Stimulated activated naive CD4-positive, alpha-beta T cell (primary cell): ENCODE results near the gene CCDC154.

ENCODE experiments used
- DNase-seq, 6 experiments: peaks; one replicate each; lab custom pipeline; 2025; lab: John Stamatoyannopoulos, UW

CCDC154 gene

GRCh38 chr16:1437606-1438005 lies 6.8 kb downstream of the CCDC154 start:
- no peak for DNase-seq

GRCh38 chr16:1436731-1437355 lies 7.5 kb downstream of the CCDC154 start:
- no peak for DNase-seq

GRCh38 chr16:1435921-1436697 lies 8.2 kb downstream of the CCDC154 start:
- no peak for DNase-seq

- DNase-seq = no peak
These were observed 9.4 kb downstream of the CCDC154 start for GRCh38 chr16:1434644-1435592.

- DNase-seq = no peak
These were observed 10.6 kb downstream of the CCDC154 start for GRCh38 chr16:1433756-1434155.

- DNase-seq = no peak
These were observed 11.1 kb downstream of the CCDC154 start for GRCh38 chr16:1433263-1433560.

- peak in 1 of 6 experiments; percentile 14 for DNase-seq
These were observed 11.7 kb downstream of the CCDC154 start for GRCh38 chr16:1432388-1433262.

- no peak for DNase-seq
These were observed 12.7 kb downstream of the CCDC154 start for GRCh38 chr16:1431497-1432270.

GRCh38 chr16:1430759-1431496 lies 13.4 kb downstream of the CCDC154 start, which contains the start of gene PERCC1:
Gene PERCC1 (plus strand): TSS chr16:1431078. CDS start chr16:1432594, 1,516 bp downstream.
- DNase-seq = no peak

- DNase-seq = no peak
These were observed 14.1 kb downstream of the CCDC154 start for GRCh38 chr16:1430214-1430758.

- DNase-seq = no peak
These were observed 14.7 kb downstream of the CCDC154 start for GRCh38 chr16:1429631-1430030.

GRCh38 chr16:1429012-1429411 lies 15.3 kb downstream of the CCDC154 start:
- no peak for DNase-seq

GRCh38 chr16:1428511-1428910 lies 15.8 kb downstream of the CCDC154 start:
- DNase-seq = peak in 5 of 6 experiments; percentile 10 to 20 (median 14)

- DNase-seq = no peak
These were observed 16.6 kb downstream of the CCDC154 start for GRCh38 chr16:1427473-1428461.

GRCh38 chr16:1426734-1427471 lies 17.5 kb downstream of the CCDC154 start:
- no peak for DNase-seq

- DNase-seq = no peak
These were observed 18.6 kb downstream of the CCDC154 start for GRCh38 chr16:1425616-1426370.

GRCh38 chr16:1424028-1424427 lies 20.3 kb downstream of the CCDC154 start:
- DNase-seq = no peak
